GM21619 (cell line): ENCODE results near the gene LNX1.

ENCODE experiments used
- ATAC-seq: cut with Tn5 transposase; IDR thresholded peaks from one replicate; pipeline ENCODE4 v1.9.1; 2021; ENCODE audit not compliant: unreplicated experiment

The LNX1 gene

GRCh38 chr4:53499791-53500190 lies 91.5 kb downstream of the LNX1 start:
- no peak for ATAC-seq

- no peak for ATAC-seq
Measured at GRCh38 chr4:53498706-53499105, 92.6 kb downstream of the LNX1 start.

DNA sequence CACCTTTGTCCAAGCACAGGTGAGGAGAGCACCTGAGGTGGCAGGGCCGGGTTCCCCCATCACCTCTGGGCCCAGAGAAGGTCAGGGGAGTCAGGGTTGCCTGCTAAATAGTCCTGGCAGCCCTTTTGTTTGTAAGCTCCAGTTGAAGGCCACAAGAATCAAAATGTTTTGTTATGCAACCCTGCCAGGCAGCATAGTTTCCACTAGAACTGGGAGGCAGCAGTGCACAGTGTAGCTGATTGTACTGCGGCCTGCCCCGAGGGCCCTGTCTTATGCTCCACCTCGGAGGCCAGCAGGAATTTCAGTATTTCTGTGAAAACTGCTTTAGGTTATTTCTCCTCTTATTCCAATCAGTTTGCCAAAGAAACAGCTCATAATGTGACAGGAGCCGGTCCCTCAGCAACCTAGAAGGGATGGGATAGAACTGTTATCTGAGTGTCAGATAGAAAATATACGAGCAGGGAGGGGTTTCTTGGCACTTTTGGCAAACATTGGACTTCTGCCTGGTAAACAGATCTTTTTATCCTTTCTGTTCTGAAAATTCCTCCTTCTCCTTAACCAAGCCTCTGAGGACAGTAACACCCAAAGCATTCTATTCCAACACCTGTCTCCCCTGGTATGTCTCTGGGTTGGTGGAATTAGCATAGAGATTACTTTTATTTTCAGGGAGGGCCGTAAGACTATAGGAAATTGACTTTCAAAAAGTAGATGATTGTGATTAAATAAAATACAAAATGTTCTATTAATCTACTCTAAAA lies 93.6 kb downstream of the LNX1 start:
- ATAC-seq, result no peak

DNA sequence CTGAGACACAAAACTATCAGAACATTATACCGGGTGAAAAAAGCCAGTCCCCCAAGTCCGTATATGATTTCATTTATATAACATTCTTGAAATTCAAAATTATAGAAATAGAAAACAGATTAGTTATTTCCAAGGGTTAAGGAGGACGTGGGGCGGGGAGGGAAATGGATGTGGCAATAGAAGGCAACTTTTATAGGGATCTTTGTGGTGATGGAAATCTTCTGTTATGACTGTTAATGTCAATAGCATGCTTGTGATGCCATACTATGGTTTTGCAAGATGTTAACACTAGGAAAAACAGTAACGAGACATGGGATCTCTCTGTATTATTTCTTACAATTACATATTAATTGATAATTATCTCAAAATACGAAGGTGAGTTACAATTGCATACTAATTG lies 96.4 kb downstream of the LNX1 start:
- no peak for ATAC-seq

DNA sequence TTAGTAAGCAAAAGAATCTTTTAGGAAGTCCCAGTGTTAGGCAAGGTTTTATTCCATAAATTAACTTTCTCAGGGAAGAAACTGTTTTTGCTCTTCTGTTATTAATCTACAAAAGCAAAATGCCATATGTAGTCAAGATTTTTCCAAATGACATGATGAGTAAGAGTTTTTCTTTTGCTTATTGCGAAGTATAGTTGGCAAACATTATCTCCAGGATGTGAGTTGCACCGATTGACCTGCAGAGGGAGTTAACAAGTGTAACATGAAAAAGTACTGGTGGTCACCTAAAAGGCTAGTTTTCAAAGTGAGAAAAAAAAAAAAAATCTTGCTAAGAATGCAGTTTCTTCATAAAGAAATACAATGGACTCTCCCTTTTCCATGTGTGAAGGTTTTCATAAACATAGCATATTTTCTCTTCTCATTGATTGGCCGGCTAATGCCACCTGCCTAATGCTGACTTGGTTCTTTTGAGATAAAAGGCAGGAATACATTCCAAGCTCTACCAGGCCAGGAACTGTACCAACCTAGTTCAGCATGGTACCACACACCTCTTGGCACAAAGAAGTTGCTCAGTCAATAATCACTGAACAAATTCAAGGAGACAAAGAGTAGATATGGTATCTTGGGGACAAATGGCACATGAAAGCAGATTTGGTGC lies 100.2 kb downstream of the LNX1 start:
- ATAC-seq, result no peak

DNA sequence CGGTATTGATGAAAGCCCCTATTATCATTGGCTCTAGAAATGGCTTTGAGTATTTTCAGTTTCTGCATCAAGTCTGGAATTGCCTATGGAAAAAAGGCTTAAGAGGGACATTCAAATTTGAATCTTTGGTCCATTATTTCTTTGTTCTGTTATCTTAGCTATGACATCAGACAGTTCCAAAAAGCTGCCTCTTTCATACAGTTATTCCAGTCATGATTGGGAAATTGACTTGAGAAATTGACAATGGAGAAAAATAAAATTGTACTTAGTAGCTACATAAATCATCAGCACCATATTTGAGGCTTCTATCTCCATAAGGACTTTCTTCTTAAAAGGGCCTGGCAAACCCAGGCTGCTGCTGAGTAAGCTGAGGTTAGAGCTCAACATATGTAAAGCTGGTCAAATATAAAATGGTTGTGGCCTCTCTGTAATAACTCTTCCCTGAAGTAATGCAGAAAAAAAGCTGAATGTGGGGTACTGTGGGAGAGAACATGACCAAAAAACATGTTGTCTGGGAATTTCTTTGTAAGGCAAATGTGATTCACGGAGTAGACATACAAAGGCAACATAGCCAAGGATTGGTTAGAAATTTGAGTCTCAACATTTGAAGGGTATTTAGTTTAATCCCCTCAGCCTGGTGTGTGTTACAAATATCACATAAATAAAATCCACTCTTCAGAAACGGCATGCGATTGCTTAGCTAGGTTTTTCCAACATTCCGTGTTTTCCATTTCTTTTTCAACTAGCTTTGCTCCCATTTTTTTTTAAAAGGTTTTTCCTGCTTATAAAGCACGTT lies 100.9 kb downstream of the LNX1 start:
- no peak for ATAC-seq

GRCh38 chr4:53489279-53489889 lies 101.9 kb downstream of the LNX1 start:
- no peak for ATAC-seq

GRCh38 chr4:53487766-53488165 lies 103.5 kb downstream of the LNX1 start:
- ATAC-seq, result no peak

- ATAC-seq, result no peak
Measured at GRCh38 chr4:53485658-53486040, 105.6 kb downstream of the LNX1 start.

GRCh38 chr4:53484911-53485657 lies 106.2 kb downstream of the LNX1 start:
- ATAC-seq, result no peak

DNA sequence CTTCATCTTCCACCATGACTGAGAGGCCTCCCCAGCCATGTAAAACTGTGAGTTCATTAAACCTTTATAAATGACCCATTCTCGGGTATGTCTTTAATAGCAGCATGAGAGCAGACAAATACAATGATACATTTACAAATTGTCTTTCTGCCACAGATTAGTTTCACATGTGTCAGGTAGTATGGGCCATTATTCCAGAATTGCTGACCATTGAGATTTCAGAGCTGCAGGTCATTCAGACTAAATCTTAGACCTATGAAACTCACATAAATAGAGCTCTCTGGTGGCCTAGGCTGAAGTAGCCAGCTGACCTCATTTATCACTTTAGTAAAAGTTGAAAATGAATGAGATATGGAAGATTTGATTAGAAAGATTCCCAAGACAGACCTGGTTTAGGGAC lies 108.0 kb downstream of the LNX1 start:
- ATAC-seq, result no peak

GRCh38 chr4:53481586-53481985 lies 109.7 kb downstream of the LNX1 start:
- ATAC-seq, result no peak

DNA sequence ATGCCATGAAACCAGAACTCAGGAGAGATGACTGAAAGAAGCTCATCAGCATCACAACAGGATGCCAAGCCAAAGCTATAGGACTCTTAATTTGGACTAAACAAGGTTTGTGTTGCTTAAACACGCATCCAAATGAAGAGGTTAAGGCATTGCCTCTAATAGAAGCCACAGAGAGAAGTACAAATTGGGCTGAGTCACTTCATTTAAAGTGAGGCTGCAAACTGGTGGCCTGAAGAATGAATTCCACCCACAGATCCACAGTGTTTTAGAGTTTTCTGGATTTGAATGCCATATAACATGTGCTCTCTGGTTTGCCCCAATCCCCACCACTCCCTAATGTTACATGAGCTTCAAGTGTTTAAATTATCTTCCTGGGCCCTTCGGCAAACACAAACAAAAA lies 110.4 kb downstream of the LNX1 start:
- no peak for ATAC-seq

GRCh38 chr4:53479736-53480525 lies 111.4 kb downstream of the LNX1 start:
- ATAC-seq, result no peak

DNA sequence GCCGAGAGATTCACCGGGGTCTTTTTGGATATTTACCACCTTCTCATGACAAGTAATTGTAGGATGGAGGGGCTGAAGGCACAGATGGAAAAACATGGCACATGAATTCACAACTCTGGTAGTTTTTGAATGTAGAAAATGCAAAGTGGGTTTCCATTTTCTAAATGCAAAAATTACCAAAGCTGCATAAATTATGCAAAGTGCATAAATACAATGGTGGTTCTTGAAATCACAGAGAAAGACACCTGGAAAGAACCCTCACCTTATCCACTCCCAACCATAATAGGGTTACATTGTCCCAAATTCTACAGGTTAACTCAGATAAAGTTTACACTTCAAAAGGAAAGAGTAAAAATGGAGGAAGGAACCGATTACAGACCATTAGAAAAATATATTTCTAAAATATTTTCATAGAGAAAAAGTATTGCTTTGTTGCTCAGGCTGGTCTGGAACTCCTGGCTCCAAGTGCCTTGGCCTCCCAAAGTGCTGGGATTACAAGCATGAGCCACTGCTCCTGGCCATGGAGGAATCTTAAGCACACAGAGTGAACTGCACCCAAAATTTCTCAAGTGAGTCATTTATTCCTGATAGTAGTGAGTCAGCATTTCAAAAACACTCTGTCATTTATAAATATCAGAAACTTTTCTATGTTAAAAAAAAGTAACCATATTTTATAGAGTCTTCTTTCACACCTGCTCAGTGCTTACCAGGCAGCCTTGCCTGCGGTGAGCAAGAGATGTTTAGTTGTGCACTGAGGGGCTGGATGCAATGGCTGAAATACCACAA lies 112.4 kb downstream of the LNX1 start:
- no peak for ATAC-seq

DNA sequence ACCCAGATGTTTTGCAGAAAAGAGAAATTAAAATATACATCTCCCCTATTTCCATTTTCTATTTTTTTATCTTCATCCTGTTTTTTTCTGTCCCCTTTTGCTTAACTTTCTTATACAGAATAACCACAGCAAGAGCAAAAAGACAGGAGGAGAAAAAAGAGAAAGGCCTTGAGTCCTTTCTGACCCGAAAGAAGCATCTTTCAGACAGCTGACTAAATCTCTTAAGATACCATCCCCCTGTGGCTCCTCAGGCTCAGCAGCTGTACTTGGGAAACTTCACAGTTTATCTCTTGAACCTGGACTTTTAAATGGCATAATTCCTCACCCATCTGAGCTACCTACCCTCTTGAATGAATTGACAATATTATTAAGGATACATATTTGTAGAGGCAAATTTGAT lies 113.7 kb downstream of the LNX1 start:
- no peak for ATAC-seq

DNA sequence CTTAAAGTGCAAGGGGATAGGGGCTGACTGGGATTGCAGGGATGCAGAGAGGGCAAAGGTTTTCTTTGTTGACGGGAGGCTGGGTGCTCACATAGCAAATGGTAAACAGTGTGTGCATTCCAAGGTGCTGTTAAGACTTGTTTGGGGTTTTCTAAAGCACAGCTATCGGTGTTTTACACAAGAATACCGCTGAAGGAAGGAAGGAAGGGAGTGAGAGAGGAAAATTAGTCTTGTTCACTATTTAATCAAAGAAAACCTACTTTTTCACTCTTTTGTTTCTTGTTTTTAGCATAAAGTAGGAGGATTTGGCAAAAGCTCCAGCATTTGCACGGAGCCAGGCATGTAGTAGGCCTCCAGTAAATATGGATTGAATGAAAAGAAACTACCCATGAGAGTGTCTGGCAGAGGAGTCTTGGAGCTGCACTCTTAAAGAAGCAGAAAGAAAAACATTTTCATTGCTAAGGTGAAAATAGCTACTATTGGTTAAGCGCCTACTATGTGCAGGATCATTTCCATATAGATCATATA lies 114.2 kb downstream of the LNX1 start:
- no peak for ATAC-seq

GRCh38 chr4:53476232-53477037 lies 114.9 kb downstream of the LNX1 start:
- no peak for ATAC-seq
